M059J (cell line): ENCODE measurements around the gene EZH1. TPM values are rescaled to one million over a fixed set of nuclear protein-coding genes. Genes with fewer than 3 reads are reported as not detected.

Experiments used
- DNase-seq: peaks from one replicate; pipeline ENCODE4 v3.0.0-alpha.2; 2012; ENCODE audit warnings: low read depth
- total RNA-seq: library from RNA; depleted of rRNA; stranded (reverse); fragments of >200 nt; shearing (Covaris generic); gene quantifications from 2 replicates; pipeline ENCODE4 v1.2.3, GENCODE V29; 2014; rRNA removed

Gene EZH1
- total RNA-seq, result 4.5 and 7.8 TPM in 2 replicates

GRCh38 chr17:42744806-42745617, at the start of gene EZH1:
Gene EZH1 (minus strand): TSS chr17:42745040. CDS start chr17:42728941, 16,099 bp downstream.
- DNase-seq, result peak; percentile 87

GRCh38 chr17:42792545-42792944, 47.7 kb upstream of the EZH1 start:
- DNase-seq, result no peak

GRCh38 chr17:42791948-42792347, 47.1 kb upstream of the EZH1 start:
- no peak for DNase-seq

- DNase-seq, result no peak
These were observed 42.4 kb upstream of the EZH1 start for GRCh38 chr17:42787266-42787665.

GRCh38 chr17:42784811-42785592, 40.2 kb upstream of the EZH1 start:
- no peak for DNase-seq

- no peak for DNase-seq
These were observed 39.6 kb upstream of the EZH1 start for GRCh38 chr17:42784409-42784808.

GRCh38 chr17:42783791-42784138, 38.9 kb upstream of the EZH1 start:
- DNase-seq, result no peak

GRCh38 chr17:42783062-42783790, 38.4 kb upstream of the EZH1 start:
- peak; percentile 91 for DNase-seq

- no peak for DNase-seq
These were observed 37.6 kb upstream of the EZH1 start for GRCh38 chr17:42782166-42783061.

GRCh38 chr17:42781639-42782165, 36.9 kb upstream of the EZH1 start:
- DNase-seq, result no peak

GRCh38 chr17:42780851-42781638, 36.2 kb upstream of the EZH1 start:
- no peak for DNase-seq

- DNase-seq, result peak; percentile 87
These were observed 35.4 kb upstream of the EZH1 start, which contains the start of gene WNK4 for GRCh38 chr17:42779936-42780850. Gene WNK4 (plus strand): TSS chr17:42780610. CDS start chr17:42780699, 89 bp downstream.

GRCh38 chr17:42779304-42779935, 34.6 kb upstream of the EZH1 start:
- no peak for DNase-seq

GRCh38 chr17:42778570-42778969, 33.7 kb upstream of the EZH1 start:
- no peak for DNase-seq

GRCh38 chr17:42775534-42776098, 30.8 kb upstream of the EZH1 start:
- DNase-seq, result peak; percentile 88

GRCh38 chr17:42774066-42774745, 29.4 kb upstream of the EZH1 start:
- peak; percentile 83 for DNase-seq

- DNase-seq, result peak; percentile 84
These were observed 28.6 kb upstream of the EZH1 start, which contains the start of gene VPS25 for GRCh38 chr17:42773290-42774035. Gene VPS25 (plus strand): TSS chr17:42773449. CDS start chr17:42773476, 27 bp downstream.
